Loucy (cell line): ENCODE measurements around the gene NECTIN4.
A peak's percentile ranks its signal among the peaks of the same experiment; 100 is the strongest.
"Not testable (repeated sequence)": the region's sequence is repeated elsewhere in the genome, so short reads cannot be mapped to it uniquely, and the experiment has no call there.

Source experiments
- H2AFZ ChIP-seq: fragments of 200-600 bp; sonication (generic); 2 replicates; pipeline ENCODE4 v1.6.0; 2016; ENCODE audit warnings: antibody characterized with exemption, mild to moderate bottlenecking, low read length, moderate library complexity
- H3F3A ChIP-seq: fragments of 200-600 bp; 2 replicates; pipeline ENCODE4 v1.6.0; 2016; ENCODE audit warnings: antibody characterized with exemption, low read depth, mild to moderate bottlenecking
- H3K27me3 ChIP-seq: fragments of 200-600 bp; sonication (generic); 2 replicates; pipeline ENCODE4 v1.6.1; 2014; ENCODE audit warnings: low read length, mild to moderate bottlenecking; ENCODE audit not compliant: insufficient read depth, poor library complexity, severe bottlenecking
- H3K36me3 ChIP-seq: fragments of 200-600 bp; sonication (generic); 2 replicates; pipeline ENCODE4 v1.6.1; 2016; ENCODE audit warnings: low read length; ENCODE audit not compliant: insufficient read depth
- H3K4me1 ChIP-seq: fragments of 200-600 bp; sonication (generic); 2 replicates; pipeline ENCODE4 v1.5.1; 2014; ENCODE audit warnings: low read length, mild to moderate bottlenecking; ENCODE audit not compliant: insufficient read depth, poor library complexity, severe bottlenecking
- H3K4me2 ChIP-seq: fragments of 200-600 bp; sonication (generic); 2 replicates; pipeline ENCODE4 v1.6.0; 2014; ENCODE audit warnings: antibody characterized with exemption, low read length, low read depth, mild to moderate bottlenecking; ENCODE audit not compliant: poor library complexity, severe bottlenecking
- H3K4me3 ChIP-seq: fragments of 200-600 bp; sonication (generic); 2 replicates; pipeline ENCODE4 v1.5.1; 2014; ENCODE audit warnings: low read length, mild to moderate bottlenecking, mixed read lengths; ENCODE audit not compliant: poor library complexity, severe bottlenecking
- H3K79me2 ChIP-seq: fragments of 200-600 bp; sonication (generic); 2 replicates; pipeline ENCODE4 v1.6.1; 2014; ENCODE audit warnings: low read length; ENCODE audit not compliant: insufficient read depth
- H3K9ac ChIP-seq: fragments of 200-600 bp; sonication (generic); 2 replicates; pipeline ENCODE4 v1.6.0; 2014; ENCODE audit warnings: mild to moderate bottlenecking, low read depth, low read length, moderate library complexity; ENCODE audit not compliant: poor library complexity, severe bottlenecking
- H3K9me2 ChIP-seq: fragments of 200-600 bp; sonication (generic); replicated peaks from 2 replicates; pipeline ENCODE4 v1.6.1; 2016; ENCODE audit warnings: low read depth, low read length, mixed read lengths
- H3K9me3 ChIP-seq: fragments of 200-600 bp; sonication (generic); 2 replicates; pipeline ENCODE4 v1.6.1; 2014; ENCODE audit warnings: mild to moderate bottlenecking, antibody characterized with exemption, low read length, low read depth; ENCODE audit not compliant: insufficient read depth
- H4K20me1 ChIP-seq: fragments of 200-600 bp; sonication (generic); 2 replicates; pipeline ENCODE4 v1.6.0; 2014; ENCODE audit warnings: antibody characterized with exemption, low read length, mild to moderate bottlenecking; ENCODE audit not compliant: insufficient read depth, poor library complexity, severe bottlenecking
- CTCF ChIP-seq: fragments of 200-600 bp; sonication (generic); conservative IDR thresholded peaks from 2 replicates; pipeline ENCODE4 v1.5.1; 2014; ENCODE audit warnings: mild to moderate bottlenecking, antibody characterized with exemption, low read length
- EZH2phosphoT487 ChIP-seq: fragments of 200-600 bp; IDR thresholded peaks from 2 replicates; pipeline ENCODE4 v1.6.1; 2018; ENCODE audit warnings: antibody characterized with exemption, mild to moderate bottlenecking, moderate library complexity, borderline replicate concordance

NECTIN4 gene

GRCh38 chr1:161119092-161119903, 29.9 kb upstream of the NECTIN4 start:
- no peaks in the 10 kb centered on the region for H3K27me3 ChIP-seq
- H3K36me3 ChIP-seq, result peaks cover 41% of the 10 kb centered on the region
- H3K9ac ChIP-seq, result peak overlapping the region; percentile 90
- no peak for TF ChIP-seq EZH2phosphoT487
- peak; percentile 62 for TF ChIP-seq CTCF
- no peaks in the 10 kb centered on the region for H3K9me2 ChIP-seq
- H3K9me3 ChIP-seq, result no peaks in the 10 kb centered on the region
- peak overlapping the region; percentile 96 for H3K4me3 ChIP-seq
- H2AFZ ChIP-seq, result no peak overlapping the region
- H3K4me2 ChIP-seq, result peak overlapping the region; percentile 85
- peaks cover 16% of the 10 kb centered on the region for H4K20me1 ChIP-seq
- no peaks in the 10 kb centered on the region for H3F3A ChIP-seq
- peaks cover 54% of the 10 kb centered on the region for H3K79me2 ChIP-seq
- peaks cover 42% of the 10 kb centered on the region for H3K4me1 ChIP-seq

GRCh38 chr1:161117759-161118581, 28.6 kb upstream of the NECTIN4 start, which contains the start of the genes NIT1 and PFDN2:
Gene NIT1, plus strand, starts transcription at chr1:161118105. Its CDS starts 72 bp downstream, at chr1:161118177.
Gene PFDN2, minus strand, starts transcription at chr1:161118037. Its CDS starts 11 bp downstream, at chr1:161118026.
- Histone ChIP-seq H3K9ac (peak within 1 kb of the TSS; percentile 90), H3K27me3 (no peaks in the 10 kb centered on the region), H4K20me1 (peaks cover 26% of the 10 kb centered on the region), H3K4me2 (peak within 1 kb of the TSS; percentile 85), H3K9me2 (no peaks in the 10 kb centered on the region), H3F3A (no peaks in the 10 kb centered on the region), H3K4me3 (peak within 1 kb of the TSS; percentile 96), H2AFZ (peak within 1 kb of the TSS; percentile 97), H3K36me3 (peaks cover 30% of the 10 kb centered on the region), H3K4me1 (peaks cover 55% of the 10 kb centered on the region), H3K9me3 (no peaks in the 10 kb centered on the region), H3K79me2 (peaks cover 67% of the 10 kb centered on the region)
- TF ChIP-seq EZH2phosphoT487, result no peak
- no peak for TF ChIP-seq CTCF

- H3K36me3 ChIP-seq, result peaks cover 10% of the 10 kb centered on the region; the same call in 1 of the 2 replicates
- H3K9me3 ChIP-seq, H2AFZ ChIP-seq, H3F3A ChIP-seq, H3K27me3 ChIP-seq, H3K9me2 ChIP-seq: not testable (repeated sequence)
- H3K79me2 ChIP-seq, result peaks cover 85% of the 10 kb centered on the region
- H3K9ac ChIP-seq, result peak overlapping the region; percentile 25
- peaks cover 46% of the 10 kb centered on the region for H4K20me1 ChIP-seq
- H3K4me2 ChIP-seq, result peak overlapping the region; percentile 85
- H3K4me3 ChIP-seq, result peak overlapping the region; percentile 96
- peaks cover 65% of the 10 kb centered on the region for H3K4me1 ChIP-seq
Measured at GRCh38 chr1:161115961-161116360, 26.6 kb upstream of the NECTIN4 start.
